ENCODE results near the gene LSR.
"Not testable (repeated sequence)": the region's sequence is repeated elsewhere in the genome, so short reads cannot be mapped to it uniquely, and the experiment has no call there.

Gene LSR

DNA sequence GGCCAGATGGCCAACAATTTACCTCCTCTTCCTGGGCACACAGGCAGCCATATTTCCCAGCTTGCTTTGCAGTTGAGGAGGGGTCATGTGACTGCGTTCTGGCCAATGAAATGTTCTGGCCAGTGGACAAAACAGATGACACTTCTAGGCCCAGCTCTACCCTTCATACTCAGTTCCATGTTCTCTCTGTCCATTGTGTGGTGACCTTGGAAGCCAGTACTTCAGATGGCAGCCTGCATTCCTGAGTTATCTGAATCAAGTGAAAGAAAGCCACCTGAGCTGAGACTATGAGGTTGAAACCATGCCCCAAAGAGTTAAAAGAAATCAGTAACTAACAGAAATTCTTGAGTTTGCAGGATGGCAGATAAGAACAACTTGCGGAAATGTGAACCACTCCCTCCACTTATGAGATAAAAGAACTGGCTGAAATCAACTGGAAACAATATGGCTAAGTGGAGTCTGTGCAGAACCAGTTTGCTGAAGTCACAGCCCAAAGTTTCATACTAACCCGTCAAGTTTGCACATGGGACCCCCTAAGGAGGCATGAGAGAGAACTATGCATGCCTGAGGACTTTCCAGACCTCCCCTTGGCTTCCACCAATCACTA is 28.4 kb upstream of the LSR start:
- no peak for DNase-seq

DNA sequence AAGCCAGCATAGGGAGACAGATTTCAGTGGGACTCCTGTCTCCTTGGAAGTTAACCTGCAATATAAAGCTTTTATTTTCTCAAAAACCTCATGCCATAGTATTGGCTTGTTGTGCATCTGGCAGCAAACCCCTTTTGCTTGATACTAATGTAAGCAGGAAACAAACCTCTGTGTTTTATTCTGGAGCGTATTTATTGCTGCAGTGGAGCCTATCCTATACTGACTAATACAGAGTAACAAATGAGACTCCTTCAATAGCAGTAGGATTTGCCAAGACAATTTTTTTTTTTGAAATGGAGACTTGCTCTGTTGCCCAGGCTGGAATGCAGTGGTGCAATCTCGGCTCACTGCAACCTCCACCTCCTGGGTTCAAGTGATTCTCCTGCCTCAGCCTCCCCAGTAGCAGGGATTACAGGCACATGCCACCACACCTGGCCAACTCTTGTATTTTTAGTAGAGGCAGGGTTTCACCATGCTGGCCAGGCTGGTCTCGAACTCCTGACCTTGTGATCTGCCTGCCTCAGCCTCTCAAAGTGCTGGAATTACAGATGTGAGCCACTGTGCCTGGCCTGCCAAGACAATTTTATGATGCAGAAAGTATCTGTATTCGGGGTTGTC is 27.7 kb upstream of the LSR start:
- not testable (repeated sequence) for DNase-seq

DNA sequence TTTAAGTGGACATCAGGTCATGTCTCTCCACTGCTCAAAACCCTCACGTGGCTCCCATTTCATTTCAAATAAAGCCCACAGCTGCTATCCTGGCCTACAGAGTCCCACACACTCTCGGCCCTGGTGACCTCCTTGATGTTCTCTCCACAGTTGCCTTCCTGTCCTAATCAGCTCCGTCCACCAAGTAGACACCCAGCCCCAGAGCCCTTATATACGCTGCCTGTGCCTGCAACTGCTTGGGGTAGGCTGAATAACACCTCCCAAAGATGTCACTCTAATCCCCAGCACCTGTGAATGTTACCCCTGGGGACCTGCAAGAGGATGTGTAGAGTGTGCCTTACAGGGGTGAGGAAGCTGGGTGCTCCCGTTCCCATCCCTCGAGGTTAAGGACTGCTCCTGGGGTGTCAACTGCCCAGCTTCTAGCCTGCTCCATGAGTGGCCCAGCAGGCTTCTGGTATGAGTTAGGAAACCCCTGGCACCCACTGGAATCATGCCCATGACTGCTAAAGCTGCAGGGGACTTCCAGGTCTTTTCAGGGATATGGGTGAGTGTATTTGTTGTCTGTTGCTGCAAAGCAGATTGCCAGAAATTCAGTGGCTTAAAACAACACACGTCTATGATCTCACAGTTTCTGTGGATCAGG is 26.3 kb upstream of the LSR start:
- no peak for DNase-seq

DNA sequence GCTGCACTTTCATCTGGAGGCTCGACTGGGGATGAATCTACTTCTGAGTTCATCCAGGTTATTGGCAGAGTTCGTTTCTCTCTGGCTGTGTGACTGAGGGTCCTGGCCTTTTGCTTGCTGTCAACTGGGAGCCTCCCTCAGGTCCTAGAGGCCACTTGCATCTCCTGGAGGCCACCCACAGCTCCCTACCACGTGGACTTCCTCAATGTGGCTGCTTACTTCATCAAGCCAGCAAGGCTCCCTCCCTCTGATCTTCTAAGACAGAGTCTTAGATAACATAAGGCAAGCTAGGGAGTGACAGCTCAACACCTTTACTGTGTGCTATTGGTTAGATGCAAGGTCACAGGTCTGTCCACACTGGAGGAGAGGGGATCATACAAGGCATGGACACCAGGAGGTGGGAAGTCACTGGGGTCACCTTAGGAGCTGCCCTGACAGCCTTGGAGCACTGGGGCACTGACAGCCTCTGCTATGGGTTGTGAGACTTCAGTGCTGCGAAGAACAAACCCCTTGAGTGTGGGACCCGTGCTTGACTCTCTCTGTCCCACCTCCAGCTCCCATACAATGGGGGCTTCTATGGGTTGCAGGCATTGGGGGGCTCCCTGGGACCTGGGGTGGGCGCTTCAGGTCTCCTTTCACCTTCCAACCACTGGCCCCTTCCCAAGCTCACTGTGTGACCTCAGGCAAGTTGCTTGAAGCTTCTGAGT is 25.6 kb upstream of the LSR start:
- DNase-seq: peak; percentile 79

DNA sequence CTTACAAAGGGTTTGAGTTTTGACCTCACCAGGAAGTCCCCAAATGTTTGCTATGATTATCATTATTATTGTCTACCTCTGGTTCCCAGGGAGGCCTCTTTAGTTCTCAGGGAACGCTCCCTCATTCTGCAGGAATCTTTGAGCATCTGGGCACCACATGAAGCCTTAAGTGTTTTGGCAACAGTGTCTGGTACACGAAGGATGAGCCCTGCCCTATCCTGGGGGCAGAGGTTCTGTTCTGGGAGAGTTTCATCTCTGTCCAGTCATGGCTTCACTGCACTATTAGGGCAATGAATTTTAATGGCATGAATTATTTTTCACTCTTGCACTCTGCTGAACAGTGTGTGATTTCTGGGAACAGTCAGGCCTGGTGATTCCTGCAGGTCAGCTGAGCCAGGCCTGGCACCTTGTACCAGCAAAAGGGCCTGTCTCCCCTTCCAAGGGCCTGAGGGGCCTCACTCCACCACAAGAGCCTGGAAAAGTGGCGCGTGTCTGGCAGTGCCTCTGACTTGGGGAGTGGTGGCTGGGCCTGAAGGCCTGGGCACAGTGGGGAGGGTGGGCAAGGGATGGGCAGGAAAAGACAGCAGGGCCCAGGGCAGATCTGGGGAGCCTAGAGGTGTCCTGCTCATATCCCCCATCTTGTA is 24.8 kb upstream of the LSR start:
- DNase-seq: no peak

DNA sequence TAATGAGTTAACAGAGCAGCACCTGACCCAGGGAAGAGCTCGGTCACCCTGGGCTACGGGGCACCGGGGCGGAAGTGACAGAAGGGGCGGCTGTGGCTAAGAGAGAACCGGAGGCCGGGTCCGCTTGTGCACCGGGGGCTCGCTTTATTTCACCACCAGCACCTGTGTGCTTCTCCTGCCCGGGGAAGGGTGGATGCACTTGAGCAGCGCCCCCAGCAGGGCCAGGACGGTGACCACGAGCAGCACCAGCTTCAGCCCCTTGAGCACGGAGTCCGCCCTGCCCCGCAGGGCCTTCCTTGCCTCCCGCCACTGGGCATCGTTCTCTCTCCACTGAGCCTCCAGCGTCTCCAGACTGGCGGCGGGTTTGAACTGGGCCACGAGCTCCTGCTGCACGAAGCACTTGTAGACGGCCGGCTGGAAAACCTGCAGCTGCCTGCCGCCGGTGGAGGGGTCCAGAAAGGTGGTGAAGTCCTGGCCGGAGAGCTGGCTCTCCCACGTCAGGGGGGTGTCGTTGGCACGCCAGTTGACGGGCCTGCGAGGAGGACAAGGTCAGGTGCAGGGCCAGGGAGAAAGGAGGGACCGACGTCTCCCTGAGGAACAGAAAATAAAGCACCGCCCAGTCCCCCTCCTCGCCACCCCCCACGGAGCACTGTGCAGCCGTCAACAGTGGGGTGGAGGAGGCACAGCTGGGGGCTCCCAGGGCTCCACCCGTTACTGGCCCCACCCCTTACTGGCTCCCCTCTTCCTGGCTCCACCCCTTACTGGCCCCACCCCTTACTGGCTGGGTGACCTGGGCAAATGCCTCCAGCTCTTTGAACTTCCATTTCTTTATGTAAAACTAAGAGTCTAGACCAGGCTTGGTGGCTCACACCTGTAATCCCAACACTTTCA is 23.9 kb upstream of the LSR start:
- no peak for DNase-seq

DNA sequence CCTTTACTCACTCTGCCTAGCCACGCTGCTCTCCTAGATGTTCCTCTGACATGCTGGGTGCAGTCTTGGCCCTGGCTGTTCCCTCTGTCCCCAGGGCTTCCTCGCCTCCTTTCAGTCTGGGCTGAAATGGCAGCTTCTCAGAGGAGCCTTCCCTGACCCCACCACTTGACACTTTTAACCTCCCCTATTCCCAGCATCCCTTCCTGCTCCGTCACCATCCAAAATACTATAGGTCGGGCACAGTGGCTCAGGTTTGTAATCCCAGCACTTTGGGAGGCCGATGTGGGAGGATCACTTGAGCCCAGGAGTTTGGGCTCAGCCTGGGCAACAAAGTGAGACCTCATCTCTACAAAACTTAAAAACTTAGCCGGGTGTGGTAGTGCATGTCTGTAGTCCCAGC is 22.9 kb upstream of the LSR start:
- DNase-seq: no peak

DNA sequence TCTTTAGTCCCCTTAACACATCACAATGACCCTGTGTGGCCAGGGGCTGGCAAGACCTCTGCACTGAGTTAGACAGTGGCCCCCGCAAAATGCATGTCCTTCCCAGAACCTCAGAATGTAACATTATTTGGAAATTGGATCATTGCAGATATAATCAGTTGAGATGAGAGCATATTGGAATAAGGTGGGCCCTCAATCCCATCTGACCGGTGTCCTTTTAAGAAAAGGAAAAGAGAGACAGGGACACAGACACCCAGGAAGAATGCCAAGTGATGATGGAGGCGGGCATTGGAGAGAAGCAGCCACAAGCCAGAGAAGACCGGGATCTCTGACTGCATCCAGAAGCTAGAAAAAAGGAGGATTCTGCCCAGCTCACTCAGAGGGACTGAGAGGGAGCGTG is 22.1 kb upstream of the LSR start:
- no peak for DNase-seq

DNA sequence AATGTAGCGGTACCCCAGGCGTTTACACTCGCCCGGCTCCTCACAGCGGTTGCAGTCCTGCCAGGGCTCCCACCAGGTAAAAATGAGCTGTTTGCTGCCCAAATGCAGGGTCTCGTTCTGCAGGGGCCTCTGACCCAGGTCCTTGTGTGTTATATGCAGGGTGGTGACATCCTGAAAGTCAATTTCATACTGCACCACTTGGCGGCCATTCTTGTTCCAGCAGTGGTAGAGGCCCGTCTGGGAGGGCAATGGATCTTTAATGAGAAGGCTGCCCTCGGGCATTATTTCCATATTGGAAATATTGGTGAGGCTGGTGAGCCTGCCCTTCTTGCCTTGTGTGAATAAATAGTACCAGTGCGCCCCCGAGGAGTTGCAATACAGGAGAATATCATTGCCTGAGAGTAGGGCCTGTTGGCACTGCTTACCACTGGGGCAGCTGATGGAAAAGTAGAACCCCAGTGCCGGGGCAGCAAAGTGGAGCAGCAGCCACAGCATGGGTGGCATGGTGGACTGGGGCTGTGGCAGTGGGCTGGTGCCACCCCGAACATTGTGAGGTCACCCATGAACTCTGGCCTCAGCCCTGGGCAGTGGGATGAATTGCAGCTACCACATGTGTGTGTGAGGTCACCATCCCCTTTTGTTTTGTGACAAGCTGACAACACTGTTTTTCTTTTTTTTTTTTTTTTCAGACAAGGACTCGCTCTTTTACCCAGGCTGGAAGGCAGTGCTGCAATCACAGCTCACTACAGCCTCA is 20.4 kb upstream of the LSR start, which contains the start of gene FAM187B:
Gene FAM187B, minus strand, starts transcription at position 563 of the 754 bp plus-strand sequence. Its CDS starts 59 bp downstream, at position 504.
- DNase-seq: peak; percentile 84

DNA sequence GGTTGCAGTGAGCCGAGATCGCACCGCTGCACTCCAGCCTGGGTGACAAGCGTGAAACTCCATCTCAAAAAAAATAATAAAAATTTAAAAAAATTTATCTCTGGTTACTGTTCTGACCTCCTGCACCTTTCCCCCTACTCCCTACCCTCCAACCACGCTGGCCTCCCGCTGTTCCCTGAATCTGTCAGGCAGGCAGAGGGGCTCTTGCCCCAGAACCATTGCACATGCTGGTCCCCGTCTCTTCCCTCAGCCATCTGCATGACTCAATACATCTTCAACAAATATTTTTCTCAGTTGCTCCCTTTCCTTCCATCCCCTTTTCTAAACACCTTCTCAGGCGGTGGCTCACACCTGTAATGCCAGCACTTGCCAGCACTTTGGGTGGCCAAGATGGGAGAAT is 19.2 kb upstream of the LSR start:
- DNase-seq: no peak

DNA sequence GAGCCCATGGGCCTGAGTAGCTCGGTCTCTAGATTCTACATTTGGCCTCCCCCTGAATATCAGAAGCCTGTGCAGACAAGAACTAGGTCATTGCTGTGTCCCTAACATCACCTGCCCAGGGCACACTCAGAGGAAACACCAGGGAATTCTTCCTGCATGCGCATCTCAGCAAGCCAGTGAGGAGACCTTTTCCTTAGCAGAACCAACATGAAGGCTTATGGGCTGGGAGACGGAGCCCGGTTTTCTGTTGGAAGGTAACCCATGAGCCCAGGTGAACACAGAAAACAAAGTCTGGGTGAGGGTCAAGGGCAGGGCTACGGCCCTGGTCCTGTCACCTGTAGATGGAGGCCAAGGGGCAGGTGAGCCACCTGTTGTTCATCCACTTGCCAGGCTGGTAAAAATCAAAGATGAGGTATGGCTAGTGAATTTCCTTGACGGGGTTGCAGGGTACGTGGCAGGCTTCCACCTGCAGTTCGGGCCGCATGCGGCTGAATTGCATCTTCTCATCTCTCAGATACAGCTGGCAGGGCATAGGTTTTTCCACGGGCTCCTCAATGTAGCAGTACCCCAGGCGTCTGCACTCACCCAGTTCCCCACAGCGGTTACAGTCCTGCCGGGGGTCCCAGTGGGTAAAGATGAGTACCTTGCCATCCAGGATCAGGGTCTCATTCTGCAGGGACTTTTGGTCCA is 16.7 kb upstream of the LSR start:
- no peak for DNase-seq

DNA sequence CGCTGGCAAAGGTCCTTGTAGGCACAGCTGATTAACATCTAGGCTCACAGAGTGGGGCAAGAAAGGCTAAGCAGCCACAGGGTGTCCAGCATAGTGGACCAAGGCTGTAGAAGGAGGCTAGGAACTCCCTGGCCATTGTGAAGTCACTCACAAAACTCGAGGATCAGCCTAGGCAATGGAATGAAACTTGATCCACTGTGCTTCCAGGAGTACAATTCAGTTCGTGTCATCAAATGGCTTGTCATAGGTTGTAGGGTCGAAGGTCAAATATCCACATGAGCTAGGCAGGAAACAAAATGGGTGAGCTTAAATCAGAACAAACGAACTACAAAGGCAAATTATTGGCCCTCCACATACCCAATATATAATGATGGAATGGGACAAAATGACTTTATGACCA is 15.9 kb upstream of the LSR start:
- DNase-seq: no peak

DNA sequence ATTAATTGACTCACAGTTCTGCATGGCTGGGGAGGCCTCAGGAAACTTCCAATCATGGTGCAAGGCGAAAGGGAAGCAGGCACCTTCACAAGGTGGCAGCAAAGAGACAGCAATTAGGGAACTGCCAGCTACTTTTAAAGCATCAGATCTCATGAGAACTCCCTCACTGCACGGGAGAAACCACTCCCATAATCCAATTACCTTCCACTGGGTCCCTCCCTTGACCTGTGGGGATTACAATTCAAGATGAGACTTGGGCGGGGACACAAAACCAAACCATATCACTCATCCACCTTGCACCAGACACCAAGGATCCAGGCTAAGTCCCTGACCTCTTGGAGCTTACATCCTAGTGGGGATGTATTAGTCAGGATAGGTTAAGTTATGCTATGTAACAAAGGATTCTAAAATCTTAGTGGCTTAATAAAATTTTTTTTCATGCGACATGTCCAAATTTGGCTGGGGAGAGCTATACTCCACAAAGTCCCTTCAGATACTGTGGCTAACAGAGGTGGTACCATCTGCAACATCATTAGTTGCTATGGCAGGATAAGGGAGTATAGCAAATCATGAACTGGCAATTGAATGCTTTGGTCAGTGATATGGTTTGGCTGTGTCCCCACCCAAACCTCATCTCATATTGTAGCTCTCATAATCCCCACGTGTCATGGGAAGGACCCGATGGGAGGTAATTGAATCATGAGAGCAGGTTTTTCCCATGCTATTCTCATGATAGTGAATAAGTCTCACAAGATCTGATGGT is 12.0 kb upstream of the LSR start:
- DNase-seq: no peak

DNA sequence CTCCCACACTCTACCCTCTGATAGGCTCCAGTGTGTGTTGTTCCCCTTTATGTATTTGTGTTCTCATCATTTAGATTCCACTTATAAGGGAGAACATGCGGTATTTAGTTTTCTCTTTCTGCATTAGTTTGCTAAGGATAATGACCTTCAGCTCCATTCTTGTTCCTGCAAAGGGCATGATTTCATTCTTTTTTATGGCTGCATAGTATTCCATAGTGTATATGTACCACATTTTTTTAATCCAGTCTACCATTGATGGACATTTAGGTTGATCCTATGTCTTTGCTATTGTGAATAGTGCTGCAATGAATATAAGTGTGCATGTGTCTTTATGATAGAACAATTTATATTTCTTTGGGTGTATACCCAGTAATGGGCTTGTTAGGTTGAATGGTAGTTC is 9.2 kb upstream of the LSR start:
- not testable (repeated sequence) for DNase-seq

DNA sequence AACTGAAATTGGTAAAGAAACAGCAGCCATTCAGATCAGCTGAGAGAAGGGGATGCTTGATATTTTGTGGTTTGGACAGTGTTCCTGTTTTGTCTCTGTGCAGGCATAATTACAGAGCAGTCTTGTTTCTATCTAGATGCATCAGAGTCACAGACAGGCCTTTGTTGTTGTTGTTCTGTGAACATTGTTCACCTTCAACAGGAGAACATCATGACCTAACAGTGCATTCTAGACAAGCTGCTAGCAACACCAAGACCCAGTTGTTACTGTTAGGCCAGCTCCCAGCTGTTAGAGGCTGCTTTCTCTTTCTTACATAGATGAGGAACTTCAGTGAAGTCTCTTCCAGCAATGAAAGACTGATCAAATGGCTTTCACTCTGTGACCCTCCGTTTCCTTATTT is 8.5 kb upstream of the LSR start:
- peak; percentile 62 for DNase-seq

DNA sequence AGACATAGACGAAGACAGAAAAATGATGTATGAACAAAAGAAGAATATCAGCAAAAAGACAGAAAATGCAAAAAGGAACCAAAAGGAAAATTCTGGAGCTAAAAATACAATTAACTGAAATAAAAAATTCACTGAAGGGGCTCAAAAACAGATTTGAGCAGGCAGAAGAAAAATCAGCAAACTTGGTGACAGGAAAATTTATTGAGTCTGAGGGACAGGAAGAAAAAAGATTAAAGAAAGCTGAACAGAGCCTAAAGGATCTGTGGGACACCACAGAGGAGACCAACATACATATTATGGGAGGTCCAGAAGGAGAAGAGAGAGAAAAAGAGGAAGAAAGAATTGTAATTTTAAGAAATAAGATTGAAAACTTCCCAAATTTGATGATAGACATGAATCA is 7.4 kb upstream of the LSR start:
- DNase-seq: no peak

DNA sequence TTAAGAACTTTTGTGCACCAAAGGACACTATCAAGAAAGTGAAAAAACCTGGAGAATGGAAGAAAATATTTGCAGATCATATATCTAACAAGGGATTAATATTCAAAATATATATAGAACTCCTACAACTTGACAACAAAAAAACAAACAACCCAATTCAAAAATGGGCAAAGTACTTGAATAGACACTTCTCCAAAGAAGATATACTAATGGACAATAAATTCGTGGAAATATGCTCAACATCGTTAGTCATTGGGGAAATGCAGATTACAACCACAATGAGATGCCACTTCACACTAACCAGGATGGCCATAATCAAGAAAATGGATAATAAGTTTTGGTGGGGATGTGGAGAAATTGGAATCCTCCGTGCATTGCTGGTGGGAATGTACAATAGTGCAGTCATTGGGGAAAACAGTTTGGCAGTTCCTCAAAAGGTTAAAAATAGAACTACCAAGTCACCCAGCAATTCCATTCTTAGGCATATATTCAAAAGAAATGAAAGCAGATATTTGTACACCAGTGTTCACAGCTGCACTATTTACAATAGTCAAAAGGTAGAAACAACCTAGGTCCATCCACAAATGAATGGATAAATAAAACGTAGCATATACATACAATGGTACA is 2.2 kb upstream of the LSR start:
- DNase-seq: peak; percentile 33

DNA sequence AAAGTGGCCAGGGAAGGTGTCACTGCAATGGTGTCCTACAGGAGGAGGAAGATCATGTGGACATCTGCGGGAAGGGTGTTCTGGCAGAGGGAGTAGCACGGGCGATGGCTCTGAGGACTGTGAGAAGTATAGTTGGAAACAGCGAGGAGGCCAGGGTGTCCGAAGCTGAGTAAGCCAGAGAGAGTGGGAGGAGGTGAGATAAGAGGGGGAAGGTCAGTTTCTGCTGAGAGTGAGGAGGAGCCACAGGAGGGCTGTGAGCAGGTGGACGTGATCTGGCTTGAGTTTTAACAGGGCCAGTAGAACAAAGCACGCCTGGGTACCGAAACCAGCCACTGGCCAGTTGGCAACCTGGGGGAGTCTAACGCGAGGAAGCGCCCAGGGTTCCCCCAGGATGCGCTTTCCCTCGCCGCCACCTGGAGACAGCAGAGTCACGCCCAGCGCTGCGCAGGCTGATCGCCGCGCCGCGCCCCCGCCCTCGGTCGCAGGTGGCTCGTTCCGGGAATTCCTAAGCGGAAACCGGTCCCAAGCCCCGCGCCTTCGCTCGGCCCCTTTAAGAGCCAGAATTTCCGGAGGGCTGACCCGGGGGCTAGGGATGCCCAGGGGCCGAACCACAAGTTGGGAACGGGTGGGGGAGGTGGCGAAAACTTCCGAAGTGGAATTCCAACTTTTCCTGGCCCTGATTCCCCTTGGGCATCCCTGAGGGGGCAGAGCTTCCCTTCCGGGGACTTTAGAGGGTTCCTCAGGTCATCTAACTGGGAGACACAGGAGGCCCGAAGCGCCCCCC is 1.1 kb upstream of the LSR start:
- DNase-seq: peak; percentile 29

Data from inflammatory macrophage treated with lipopolysaccharide for 4 hours (primary cell).